ENCODE measurements around the gene ADAM19.

- TF ChIP-seq POLR2AphosphoS5 (IDR thresholded peaks at IDR 0.05; ENCODE audit: low read depth, low read length) (no peak), POLR2A (IDR thresholded peaks at IDR 0.05; ENCODE audit: low read depth, low read length) (no peak), PAX5 (IDR thresholded peaks at IDR 0.05; ENCODE audit: insufficient read depth, low read length, severe bottlenecking) (no peak)
Measured at GRCh38 chr5:157530226-157530972, 45.2 kb downstream of the ADAM19 start.

Data from GM12891 (cell line).